LNCAP (cell line): ENCODE data around the gene UBE2G1.

ENCODE experiments used
- CTCF ChIP-seq: fragments of 450-650 bp; IDR thresholded peaks from 2 replicates; pipeline ENCODE4 v1.5.1; 2017; ENCODE audit warnings: mild to moderate bottlenecking

The UBE2G1 gene

GRCh38 chr17:4387137-4387536 lies 20.7 kb upstream of the UBE2G1 start:
- TF ChIP-seq CTCF: no peak

GRCh38 chr17:4386406-4386805 lies 19.9 kb upstream of the UBE2G1 start:
- no peak for TF ChIP-seq CTCF

- no peak for TF ChIP-seq CTCF
Measured at GRCh38 chr17:4381690-4382671, 15.5 kb upstream of the UBE2G1 start.

DNA sequence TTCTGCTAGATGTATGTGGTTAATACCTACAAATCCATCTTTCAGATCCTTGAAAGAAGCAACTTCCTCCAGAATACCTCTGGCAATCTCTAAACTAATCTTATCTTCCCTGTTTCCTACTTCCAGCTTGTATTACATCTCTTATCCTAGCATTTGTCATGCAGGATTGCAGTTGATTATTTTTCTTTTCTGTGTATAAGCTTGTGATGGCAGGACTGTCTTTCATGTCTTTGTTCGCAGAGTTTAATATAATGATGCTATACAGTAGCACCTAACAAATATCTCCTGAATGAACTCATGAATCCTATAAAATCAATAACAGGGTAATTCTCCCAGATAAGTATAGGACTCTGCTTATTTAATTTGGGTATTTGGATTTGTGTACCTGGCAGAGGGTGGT lies 12.2 kb upstream of the UBE2G1 start:
- TF ChIP-seq CTCF: no peak

DNA sequence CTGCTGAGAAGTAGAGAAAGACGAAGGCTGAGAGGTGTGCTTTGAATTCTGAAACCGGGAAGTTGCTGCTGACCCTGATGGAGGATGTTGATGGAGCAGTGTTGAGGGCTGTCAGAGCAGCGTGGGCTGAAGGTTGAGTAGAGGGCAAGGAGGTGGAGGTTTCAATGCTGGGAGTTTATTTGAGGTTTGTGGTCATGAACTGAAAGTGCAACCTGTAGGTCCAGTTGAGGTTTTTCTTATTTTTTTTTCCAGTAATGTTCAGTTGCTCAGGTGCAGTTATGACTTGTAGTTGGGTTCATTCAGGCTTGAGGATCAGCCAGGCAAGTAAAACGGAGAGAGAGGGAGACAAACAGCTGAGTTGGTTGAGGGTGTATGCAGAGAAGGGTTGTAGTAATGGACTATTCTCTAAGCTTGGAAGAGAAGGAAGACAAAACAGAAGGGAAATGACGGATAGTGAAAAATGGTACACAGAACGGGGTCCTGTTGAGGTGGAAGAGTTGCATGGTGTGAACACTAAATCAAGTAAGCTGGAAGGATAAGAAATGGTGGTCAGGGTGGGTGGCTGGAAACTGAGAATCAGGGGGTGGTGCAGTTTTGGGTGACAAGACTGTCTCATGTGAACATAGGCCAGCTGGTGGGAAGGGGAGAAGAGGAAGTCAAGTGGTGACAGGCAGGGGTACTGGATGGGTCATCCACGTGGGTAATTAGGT lies 8.7 kb upstream of the UBE2G1 start:
- no peak for TF ChIP-seq CTCF

DNA sequence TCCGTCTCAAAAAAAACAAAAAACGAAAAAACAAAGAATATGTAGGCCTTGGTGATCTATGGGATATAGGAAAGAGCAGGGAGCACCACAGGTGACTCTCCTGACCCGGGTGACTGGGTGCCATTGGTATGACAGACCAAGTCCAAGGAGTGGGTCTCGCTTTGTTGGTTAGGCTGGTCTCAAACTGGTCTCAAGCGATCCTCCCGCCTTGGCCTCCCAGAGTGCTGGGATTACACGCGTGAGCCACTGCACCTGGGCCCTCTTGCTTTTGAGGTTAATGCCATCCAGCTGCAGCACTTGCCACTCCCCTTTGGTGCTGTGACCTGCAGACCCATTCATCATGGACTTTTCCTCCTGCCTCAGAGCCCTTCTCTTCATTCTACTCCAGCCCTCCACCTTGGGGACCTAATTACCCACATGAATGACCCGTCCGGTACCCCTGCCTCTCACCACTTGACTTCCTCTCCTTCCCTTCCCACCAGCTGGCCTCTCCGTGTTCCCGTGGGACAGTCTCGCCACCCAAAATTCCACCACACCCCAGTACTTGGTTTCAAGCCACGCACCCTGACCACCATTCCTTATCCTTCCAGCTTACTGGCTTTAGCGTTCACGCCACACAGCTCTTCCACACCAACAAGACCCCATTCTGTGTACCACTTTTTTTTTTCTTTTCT lies 3.2 kb upstream of the UBE2G1 start:
- TF ChIP-seq CTCF: no peak

DNA sequence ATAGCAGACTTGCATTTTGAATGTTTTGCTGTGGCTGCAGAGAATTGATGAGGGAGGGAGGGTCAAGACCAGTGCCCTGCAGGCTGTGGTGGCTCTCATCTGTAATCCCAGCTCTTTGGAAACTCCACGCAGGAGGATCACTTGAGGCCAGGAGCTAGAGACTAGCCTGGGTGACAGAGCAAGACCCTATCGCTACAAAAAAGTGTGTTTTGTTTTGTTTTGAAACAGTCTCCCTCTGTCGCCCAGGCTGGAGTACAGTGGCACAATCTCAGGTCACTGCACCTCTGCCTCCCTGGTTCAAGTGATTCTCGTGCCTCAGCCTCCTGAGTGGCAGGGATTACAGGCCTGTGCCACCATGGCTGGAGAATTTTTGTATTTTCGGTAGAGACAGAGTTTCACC lies 1.9 kb upstream of the UBE2G1 start:
- TF ChIP-seq CTCF: no peak
